HEK293T (cell line): ENCODE measurements around the gene AIDA.
"Not testable (repeated sequence)": the region's sequence is repeated elsewhere in the genome, so short reads cannot be mapped to it uniquely, and the experiment has no call there.

Experiments used
- BHLHE40 ChIP-seq: fragments of 450-650 bp; IDR thresholded peaks from 2 replicates; pipeline ENCODE4 v1.6.1; 2016; ENCODE audit warnings: mild to moderate bottlenecking, moderate library complexity, borderline replicate concordance
- ELF4 ChIP-seq: fragments of 450-650 bp; IDR thresholded peaks from 2 replicates; pipeline ENCODE4 v1.6.1; 2017; ENCODE audit warnings: antibody characterized with exemption
- FOXK2 ChIP-seq: fragments of 450-650 bp; IDR thresholded peaks from 2 replicates; pipeline ENCODE4 v1.6.1; 2016; ENCODE audit warnings: mild to moderate bottlenecking
- FOXM1 ChIP-seq: fragments of 450-650 bp; IDR thresholded peaks from 2 replicates; pipeline ENCODE4 v1.6.1; 2017; ENCODE audit warnings: mild to moderate bottlenecking, borderline replicate concordance
- L3MBTL2 ChIP-seq: fragments of 450-650 bp; conservative IDR thresholded peaks from 2 replicates; pipeline ENCODE4 v1.6.1; 2016; ENCODE audit warnings: mild to moderate bottlenecking
- PKNOX1 ChIP-seq: fragments of 450-650 bp; IDR thresholded peaks from 2 replicates; pipeline ENCODE4 v1.6.1; 2016
- SP1 ChIP-seq: fragments of 450-650 bp; IDR thresholded peaks from 2 replicates; pipeline ENCODE4 v1.6.1; 2017
- SUZ12 ChIP-seq: fragments of 450-650 bp; IDR thresholded peaks from 2 replicates; pipeline ENCODE4 v1.6.1; 2016; ENCODE audit warnings: mild to moderate bottlenecking
- TARDBP ChIP-seq: fragments of 450-650 bp; IDR thresholded peaks from 2 replicates; pipeline ENCODE4 v1.6.1; 2016

- not testable (repeated sequence) for TF ChIP-seq PKNOX1, FOXK2, TARDBP, L3MBTL2, FOXM1, BHLHE40, SUZ12, ELF4, SP1
Observed at GRCh38 chr1:222668184-222668583, 44.1 kb downstream of the AIDA start.
